GM13977 (cell line): ENCODE results near the gene SPATS2.
A peak's percentile ranks its signal among the peaks of the same experiment; 100 is the strongest.

Source experiments
- DNase-seq: peaks from one replicate; pipeline ENCODE4 v3.0.0; 2012; ENCODE audit warnings: low spot score
- in situ Hi-C: fragments of 300-500 bp; cut with MboI; formaldehyde crosslinking; loops from one replicate; pipeline ENCODE4 v1.12.0; 2022; ENCODE audit warnings: low sequenced_read_pairs, low pct_unique_long_range_greater_than_20kb, mixed read lengths, inconsistent platforms; ENCODE audit not compliant: unreplicated experiment
- TF ChIP-seq, protein P1 (sequence below): IDR thresholded peaks from 2 replicates; pipeline ENCODE4 v1.5.1; 2012; ENCODE audit warnings: mild to moderate bottlenecking, control low read depth; ENCODE audit not compliant: insufficient read depth; ENCODE audit errors: extremely low read depth, missing control alignments

Gene SPATS2

DNA sequence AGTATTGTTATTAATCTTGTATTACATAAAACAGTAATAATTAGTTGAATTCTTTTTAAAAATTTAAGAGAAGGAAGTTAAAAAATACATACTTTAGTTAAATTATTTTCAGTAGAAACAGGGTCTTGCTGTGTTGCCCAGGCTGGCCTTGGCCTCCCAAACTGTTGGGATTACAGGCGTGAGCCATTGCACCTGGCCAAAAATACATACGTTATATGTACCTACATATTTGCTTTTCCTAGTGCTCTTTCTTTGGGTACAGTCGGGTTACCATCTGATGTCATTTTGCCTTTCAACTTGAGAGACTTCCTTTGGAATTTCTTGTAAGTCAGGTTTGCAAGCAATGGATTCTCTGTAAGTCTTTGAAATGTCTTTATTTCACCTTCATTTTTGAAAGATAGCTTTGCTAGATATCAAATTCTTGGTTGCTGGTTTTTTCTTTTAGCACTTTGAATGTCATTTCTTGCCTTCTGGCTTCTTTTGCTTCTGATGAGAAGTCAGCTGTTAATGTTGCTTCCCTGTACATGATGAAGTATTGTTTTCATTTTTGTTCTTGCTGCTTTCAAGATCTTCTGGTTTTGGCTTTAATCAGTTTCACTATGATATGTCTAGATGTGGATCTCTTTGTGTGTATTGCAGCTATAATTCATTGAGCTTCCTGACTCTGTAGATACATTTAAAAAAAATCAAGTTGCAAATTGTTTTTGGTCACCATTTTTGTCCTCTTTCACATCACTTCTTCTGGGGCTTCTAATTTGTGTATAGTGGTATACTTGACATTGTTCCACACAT, 84.4 kb downstream of the SPATS2 start:
- in situ Hi-C loops, result no loop called here
- DNase-seq, result peak; percentile 77
- TF ChIP-seq, protein P1, sequence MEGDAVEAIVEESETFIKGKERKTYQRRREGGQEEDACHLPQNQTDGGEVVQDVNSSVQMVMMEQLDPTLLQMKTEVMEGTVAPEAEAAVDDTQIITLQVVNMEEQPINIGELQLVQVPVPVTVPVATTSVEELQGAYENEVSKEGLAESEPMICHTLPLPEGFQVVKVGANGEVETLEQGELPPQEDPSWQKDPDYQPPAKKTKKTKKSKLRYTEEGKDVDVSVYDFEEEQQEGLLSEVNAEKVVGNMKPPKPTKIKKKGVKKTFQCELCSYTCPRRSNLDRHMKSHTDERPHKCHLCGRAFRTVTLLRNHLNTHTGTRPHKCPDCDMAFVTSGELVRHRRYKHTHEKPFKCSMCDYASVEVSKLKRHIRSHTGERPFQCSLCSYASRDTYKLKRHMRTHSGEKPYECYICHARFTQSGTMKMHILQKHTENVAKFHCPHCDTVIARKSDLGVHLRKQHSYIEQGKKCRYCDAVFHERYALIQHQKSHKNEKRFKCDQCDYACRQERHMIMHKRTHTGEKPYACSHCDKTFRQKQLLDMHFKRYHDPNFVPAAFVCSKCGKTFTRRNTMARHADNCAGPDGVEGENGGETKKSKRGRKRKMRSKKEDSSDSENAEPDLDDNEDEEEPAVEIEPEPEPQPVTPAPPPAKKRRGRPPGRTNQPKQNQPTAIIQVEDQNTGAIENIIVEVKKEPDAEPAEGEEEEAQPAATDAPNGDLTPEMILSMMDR, result no peak

DNA sequence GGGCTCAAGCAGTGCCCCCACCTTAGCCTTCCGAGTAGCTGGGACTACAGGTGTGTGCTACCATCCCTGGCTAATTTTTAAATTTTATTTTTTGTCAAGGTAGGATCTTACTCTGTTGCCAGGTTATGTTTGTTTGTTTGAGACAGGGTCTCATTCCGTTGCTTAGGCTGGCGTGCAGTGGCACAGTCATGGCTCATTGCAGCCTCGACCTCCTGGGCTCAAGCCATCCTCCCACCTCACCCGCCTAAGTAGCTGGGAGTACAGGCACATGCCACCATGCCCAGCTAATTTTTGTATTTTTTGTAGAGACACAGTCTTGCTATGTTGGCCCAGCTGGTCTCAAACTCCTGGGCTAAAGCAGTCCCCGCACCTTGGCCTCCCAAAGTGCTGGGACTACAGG, 88.2 kb downstream of the SPATS2 start:
- TF ChIP-seq, protein P1, result no peak
- no peak for DNase-seq
- in situ Hi-C loops, result no loop called here

DNA sequence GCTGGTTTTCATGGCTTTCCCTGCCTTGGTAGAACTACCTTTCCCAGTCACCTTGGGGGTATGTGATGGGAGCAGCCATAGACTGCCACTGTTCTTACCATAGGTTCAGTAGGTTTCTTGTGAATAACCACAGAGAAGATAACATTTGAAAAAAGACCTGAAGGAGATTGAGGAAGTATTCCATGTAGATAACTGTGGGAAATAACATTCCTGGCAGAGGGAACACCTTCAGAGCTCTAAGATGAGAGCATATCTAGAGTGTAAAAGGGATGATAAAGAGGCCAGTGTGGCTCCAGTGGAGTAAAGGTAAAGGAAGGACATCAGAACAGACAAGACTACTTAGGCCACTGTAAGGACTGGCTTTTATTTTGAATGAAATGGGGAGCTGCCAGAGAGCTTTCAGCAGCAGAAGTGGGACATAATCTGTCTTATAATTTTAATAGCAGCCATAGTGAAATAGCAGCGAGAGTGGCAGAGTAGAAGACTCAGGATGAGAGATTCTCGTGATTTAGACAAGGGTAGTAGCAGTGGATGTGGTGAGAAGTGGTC, 88.9 kb downstream of the SPATS2 start:
- in situ Hi-C loops, result no loop called here
- TF ChIP-seq, protein P1, result no peak
- no peak for DNase-seq

DNA sequence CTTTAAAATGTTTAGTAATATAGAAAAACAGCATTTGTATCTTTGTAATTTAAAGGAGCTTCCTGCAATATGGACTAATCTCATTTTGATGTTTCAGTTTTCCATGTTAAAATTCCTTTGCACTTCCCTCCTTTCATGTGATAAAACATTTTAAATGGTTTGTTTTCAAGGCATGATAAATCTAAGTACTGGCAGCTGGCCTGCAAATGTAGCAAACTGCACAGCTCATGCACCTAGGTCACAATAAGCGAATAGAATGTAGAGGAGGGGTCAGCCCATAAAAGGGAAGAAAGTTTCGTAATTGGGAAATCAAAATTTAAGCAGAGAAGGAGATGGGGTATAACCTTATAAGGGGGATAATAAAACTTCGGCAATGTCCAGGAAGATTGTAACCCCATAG, 91.6 kb downstream of the SPATS2 start:
- TF ChIP-seq, protein P1, result no peak
- no peak for DNase-seq
- in situ Hi-C loops, result no loop called here

DNA sequence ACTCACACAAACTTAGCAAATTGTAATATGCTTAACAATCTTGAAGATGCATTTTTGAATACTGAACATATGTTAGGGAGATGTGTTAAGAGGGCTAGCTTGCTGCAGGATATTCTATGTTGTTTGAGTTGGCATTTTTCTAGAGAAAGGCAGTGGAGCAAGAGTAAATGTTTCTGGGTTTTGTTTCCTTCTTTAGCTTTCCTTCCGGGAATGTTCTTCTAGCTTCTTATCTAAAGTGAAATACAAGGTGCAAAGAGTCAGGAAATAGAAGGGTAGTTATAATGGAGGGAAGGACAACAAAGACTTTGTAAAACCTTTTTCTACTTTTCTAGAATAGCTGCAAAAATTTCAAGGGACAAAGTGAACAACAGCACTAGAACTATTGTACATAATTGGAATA, 94.0 kb downstream of the SPATS2 start:
- TF ChIP-seq, protein P1, result no peak
- DNase-seq, result no peak
- in situ Hi-C loops, result no loop called here

DNA sequence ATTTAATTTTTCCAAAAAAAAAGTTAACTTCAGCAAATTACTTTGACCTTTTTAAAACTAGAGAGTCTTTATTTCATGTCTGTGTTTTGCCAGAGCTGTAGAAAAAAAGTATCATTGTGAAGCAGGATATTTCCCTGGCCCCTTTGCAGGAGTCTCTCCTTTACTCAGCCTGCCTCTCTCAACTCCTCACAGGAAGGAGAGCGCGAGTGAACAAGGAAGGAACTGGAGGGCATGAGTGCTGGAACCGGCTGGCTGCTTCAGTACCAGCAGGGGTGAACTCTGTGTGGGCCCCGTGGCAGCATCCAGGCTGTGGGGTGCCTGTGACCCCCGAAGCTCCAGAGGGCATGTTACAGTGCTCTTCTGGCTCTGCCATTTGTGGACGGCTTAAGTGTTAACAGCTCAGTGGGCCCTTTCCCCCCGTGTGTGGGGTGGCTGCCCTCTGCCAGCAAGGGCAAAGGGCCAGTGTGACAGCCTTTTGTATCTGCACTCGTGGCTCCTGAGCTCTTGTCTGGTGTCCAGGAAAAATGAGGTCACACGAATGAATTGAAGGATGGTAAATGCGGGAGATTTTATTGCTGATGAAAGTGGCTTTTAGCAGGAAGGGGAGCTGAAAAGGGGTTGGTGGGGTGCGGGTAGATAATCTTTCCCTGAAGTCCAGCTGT, 95.0 kb downstream of the SPATS2 start:
- TF ChIP-seq, protein P1, result no peak
- no peak for DNase-seq
- in situ Hi-C loops, result no loop called here
